COLO668 (cell line): ENCODE measurements around the gene F12.

Source experiments
- DNase-seq: peaks from one replicate; lab custom pipeline; 2025; ENCODE audit not compliant: unreplicated experiment; lab: John Stamatoyannopoulos, UW

F12 gene

DNA sequence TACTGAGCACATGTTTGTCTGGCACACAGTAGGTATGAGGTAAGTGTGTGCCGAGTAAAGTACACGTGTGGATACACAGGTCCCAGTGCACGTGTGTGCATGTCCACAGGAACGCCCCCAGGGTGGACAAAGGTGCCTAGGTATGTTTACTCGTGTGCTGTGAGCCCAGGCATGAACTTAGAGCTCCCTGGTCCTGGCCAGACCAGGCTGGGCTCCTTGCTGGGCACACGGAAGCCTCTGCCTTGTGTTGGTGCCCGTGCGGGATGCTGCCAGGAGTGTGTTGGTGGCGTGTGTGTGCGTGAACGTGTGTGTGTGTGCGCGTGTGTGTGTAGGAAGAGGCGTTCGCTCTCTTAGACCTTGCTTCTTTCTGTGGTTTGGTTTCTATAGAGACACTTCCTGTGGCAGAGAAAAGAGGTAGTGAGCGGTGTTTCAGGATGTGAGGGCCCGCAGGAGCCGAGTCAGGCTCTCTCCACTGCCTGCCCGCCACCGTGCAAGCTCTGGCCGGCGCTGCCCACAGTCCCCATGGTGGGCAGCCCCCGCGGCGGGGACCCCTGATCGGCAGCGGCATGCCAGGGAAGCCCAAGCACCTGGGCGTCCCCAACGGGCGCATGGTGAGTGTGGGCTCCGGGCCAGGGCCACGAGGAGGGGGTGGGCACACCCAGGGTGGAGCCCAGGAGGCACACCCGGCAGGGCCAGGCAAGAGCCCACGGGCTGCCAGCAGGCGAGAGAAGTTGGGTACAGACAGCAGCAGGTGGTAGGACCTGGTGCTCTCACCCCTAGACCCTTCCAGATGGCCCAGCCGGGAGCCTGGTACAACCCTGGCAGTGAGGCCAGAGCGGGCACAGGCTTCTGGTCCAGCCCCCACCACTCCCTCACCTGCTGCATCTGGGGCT, 51.7 kb downstream of the F12 start, which contains the start of gene RGS14:
Gene RGS14 (plus strand): TSS at position 466 of the 893 bp plus-strand sequence. CDS start 101 bp downstream, at position 567.
- peak; percentile 53 for DNase-seq

DNA sequence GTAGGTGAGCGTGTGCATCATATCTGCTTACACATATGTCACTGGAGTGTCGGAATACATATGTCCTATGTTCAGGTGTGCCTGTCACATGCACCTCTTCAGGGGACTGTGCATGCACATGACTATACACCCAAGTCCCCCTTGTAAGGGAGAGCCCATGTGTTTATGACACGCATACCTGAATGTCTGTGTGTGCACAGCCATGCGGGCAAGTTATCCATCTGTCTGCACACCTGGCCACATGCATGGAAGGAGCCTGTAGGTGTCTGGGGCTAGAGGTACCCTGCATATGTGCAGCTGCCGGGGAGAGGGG, 52.3 kb downstream of the F12 start:
- DNase-seq = no peak

DNA sequence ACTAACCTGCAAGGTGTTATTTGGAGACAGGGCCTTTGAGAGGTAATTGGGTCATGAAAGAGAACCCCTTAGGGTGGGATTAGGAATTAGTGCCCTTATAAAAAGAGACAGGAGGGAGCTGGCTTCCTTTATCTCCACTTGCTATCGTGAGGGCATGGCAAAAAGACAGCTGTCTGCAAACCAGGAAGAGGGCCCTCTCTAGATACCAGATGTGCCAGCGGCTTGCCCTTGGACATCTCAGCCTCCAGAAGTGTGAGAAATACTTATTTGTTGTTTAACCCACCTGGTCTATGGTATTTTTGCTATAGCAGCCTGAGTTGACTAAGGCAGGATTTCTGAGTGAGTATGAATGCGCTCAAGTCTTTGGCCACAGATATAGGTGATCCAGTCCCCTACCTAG, 52.6 kb downstream of the F12 start:
- DNase-seq = no peak

DNA sequence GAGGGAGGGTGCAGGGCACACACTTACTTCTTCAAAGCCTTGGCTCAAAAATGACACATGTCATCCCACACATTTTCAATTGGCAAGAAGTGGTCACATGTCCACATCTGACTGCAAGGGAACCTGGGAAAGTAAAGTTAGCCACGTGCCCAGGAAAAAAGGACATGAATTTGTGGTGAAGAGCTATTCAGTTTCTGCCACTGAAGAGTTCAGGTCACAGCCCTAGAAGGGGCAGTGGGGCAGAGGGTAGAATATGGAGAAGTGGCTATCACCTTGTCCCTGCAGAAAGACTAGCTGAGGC, 53.5 kb downstream of the F12 start:
- no peak for DNase-seq

DNA sequence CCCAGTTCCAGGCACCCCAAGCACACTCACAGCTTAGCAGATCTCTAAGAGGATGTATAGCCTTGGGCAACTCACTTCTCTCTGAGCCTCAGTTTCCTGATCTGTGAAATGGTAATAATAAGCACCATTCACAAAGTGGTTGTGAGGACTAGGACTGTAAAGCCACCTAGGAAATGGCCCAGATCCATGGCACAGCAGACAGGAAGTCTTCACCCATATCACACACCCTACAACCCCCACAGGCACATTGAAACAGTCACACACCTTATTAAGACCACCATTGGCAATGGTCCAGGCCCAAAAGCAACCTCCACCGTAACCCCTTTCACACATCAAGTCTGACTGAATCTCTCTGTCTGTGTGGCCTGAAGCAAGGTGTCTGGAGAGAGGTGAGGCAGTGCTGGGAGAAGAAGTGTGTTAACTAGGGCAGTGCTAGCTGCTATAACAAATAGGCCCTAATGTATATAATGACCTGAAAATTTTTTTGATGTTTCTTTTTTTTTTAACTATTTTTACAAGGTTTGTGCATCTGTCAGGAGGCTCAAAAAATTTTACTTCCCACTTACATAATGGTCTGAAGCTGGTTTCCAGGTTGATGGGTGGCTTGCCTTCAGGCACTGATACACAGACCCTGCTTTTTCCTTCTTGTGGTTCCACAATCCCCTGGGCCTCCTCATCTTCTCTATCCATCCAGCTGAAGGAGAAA, 54.0 kb downstream of the F12 start:
- DNase-seq = no peak

DNA sequence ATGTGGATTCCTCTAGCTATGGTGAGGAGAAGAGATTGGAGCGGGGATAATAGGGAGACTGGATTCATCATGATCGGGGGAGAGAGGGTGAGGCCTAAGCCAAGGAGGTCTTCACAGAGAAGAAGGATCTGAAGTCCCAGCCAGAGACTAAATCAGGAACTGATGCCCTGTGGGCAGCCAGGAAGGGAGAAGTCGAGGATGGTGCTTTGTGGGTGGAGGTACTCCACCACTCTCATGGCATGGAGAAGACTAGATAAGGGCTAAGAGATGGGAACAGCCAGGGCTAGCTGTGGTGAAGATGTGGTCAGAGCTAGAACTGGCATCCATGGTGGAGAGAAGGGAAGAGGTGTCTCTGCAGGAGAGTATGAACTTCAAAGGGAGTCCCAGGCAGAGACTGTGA, 54.7 kb downstream of the F12 start:
- no peak for DNase-seq

DNA sequence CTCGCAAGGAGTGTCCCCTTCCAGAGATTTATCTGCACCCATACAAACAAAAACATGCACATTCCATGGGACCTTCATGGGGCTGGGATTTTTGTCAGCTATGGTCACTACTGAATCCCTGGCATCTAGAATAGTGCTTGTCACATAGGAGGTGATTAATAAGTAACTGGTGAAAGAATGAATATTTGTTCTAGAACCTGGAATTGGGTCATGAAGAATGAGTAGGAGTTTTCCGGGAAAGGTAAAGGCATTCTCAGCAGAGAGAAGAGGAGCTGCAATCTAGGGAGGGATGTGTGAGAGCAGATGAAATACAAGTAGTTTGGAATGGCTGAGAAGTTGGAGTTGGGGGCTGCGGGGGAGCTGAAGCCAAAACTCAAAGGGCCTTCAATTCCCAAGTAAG, 55.1 kb downstream of the F12 start:
- no peak for DNase-seq

DNA sequence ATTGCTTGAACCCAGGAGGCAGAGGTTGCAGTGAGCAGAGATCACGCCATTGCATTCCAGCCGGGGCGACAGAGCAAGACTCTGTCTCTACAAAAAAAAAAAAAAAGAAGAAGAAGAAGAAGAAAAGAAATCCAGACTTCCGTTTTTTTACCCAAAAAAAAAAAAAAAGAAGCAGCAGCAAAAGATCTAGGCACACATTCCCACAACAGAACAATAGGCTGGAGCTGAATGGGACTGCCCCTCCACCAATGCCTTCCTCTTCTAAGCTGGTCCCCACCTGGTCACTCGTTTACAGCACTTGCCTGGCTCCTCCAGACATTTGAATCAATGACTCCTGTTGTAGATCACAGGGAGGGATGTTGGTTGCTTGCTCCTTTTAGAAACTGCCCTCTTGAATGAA, 56.3 kb downstream of the F12 start:
- no peak for DNase-seq
